Measurements from ENCODE around the gene SBNO2.
A peak's percentile ranks its signal among the peaks of the same experiment; 100 is the strongest.

GRCh38 chr19:1131718-1132551 is 42.1 kb downstream of the SBNO2 start:
- TF ChIP-seq CTCF (IDR thresholded peaks at IDR 0.05) (peak; percentile 17), EZH2 (IDR thresholded peaks at IDR 0.05) (no peak)

All from neural progenitor cell (in vitro differentiated cells).